ENCODE data around the gene BCL2. TPM values are rescaled to one million over a fixed set of nuclear protein-coding genes. Genes with fewer than 3 reads are reported as not detected.

The BCL2 gene
- polyA plus RNA-seq, 1 experiment = 0.35 TPM

DNA sequence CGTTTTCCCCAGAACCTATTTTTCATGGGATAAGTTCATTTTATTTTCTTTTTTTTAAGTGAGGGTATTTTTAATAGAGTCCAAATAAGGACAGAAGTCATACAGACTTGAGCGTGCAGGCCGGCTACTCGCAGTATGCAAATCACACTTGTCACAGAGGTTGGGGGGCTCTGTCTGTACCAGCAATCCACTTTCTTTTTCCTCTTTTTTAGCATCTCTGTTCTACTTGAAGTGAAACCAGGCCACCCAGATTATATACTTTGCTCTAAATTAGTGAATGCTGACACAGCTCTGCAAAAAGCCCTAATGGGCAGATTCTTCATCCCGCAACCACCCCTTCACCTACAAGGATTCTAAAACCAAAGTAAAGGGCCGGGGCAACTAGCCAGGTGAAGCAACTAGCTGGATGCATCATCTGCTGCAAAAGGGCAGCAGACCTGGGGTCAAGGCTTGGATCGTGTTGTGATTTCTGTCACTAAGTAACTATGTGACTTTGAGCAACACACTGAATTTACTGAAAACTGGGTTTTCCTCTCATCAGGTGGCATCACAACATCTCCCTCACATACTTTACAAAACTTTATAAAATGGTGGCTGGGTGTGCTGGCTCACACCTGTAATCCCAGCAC, 29.1 kb upstream of the BCL2 start:
- H3K9me3 ChIP-seq (ENCODE audit: control insufficient read depth, insufficient read depth, low read length) = no peaks in the 10 kb centered on the region
- no peaks in the 10 kb centered on the region for H3K27me3 ChIP-seq (ENCODE audit: control insufficient read depth, insufficient read depth, low read length)
- H3K27ac ChIP-seq (ENCODE audit: low read depth, low read length) = no peak overlapping the region
- no peak for DNase-seq (ENCODE audit: low read depth, low spot score)
- TF ChIP-seq, protein P1, sequence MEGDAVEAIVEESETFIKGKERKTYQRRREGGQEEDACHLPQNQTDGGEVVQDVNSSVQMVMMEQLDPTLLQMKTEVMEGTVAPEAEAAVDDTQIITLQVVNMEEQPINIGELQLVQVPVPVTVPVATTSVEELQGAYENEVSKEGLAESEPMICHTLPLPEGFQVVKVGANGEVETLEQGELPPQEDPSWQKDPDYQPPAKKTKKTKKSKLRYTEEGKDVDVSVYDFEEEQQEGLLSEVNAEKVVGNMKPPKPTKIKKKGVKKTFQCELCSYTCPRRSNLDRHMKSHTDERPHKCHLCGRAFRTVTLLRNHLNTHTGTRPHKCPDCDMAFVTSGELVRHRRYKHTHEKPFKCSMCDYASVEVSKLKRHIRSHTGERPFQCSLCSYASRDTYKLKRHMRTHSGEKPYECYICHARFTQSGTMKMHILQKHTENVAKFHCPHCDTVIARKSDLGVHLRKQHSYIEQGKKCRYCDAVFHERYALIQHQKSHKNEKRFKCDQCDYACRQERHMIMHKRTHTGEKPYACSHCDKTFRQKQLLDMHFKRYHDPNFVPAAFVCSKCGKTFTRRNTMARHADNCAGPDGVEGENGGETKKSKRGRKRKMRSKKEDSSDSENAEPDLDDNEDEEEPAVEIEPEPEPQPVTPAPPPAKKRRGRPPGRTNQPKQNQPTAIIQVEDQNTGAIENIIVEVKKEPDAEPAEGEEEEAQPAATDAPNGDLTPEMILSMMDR (IDR thresholded peaks at IDR 0.05; ENCODE audit: low read depth, low read length) = no peak
- no peak overlapping the region for H3K4me3 ChIP-seq (ENCODE audit: low read depth, low read length)
- ChIA-PET POLR2A (no interaction called here), CTCF (no interaction called here)

DNA sequence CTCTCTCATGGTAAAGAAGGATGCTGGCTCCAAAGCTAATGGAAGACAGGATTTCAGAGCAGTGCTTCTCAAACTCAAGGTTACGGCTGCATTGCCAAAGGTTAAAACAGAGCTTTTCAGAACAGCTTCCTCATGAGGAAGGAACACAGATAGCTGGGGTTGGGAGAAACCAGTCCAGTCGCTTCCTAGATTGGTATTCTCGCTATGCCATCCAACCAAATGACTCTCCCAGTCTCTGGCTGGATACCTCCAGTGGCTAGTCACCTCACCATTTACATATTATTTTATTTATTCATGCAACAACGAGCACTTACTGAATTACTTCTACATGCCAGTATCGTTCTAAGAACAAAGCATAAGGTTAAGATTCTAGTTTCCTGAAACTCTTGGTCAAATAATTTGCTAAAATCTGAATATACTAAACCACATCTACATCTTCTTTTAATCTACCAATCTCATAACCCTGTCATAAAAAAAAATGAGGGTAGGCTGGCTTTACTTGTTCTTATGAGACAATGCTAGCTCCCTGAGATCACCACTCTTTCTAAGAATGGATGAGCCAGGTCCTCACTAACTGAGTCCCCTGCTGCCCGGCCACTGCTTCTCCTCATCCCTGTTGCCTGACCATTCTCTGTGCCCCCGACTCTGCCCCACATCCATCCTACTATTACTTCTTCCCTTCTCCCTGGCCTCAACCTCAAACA, 27.1 kb upstream of the BCL2 start:
- TF ChIP-seq, protein P1 (IDR thresholded peaks at IDR 0.05; ENCODE audit: low read depth, low read length) = no peak
- ChIA-PET CTCF (no interaction called here), POLR2A (no interaction called here)
- Histone ChIP-seq H3K27ac (ENCODE audit: low read depth, low read length) (no peak overlapping the region), H3K4me3 (ENCODE audit: low read depth, low read length) (no peak overlapping the region), H3K9me3 (ENCODE audit: control insufficient read depth, insufficient read depth, low read length) (no peaks in the 10 kb centered on the region), H3K27me3 (ENCODE audit: control insufficient read depth, insufficient read depth, low read length) (no peaks in the 10 kb centered on the region)
- no peak for DNase-seq (ENCODE audit: low read depth, low spot score)

DNA sequence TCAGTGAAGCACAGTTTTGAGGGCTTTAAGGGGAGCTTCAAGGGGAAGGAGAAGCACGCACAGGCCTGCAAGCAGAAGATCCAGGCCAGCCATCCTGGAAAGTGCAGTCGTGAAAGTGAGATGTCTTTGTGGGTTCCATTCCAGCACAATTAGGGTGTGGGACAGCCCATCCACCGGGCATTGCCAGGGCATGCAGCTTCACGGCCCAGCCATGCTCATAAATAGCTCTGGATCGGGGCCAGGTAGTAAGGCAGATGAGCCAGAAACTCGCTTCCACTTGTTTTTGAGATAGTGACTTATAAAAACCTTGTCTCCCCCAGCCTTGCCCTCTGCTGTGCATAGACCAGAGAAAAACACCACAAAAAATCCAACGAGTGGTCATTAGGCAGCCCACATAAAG, 26.5 kb upstream of the BCL2 start:
- ChIA-PET CTCF (no interaction called here), POLR2A (interaction anchor here (0.6 kb wide), 1 partner anchor 12 kb away, joined by 4 read pairs; no protein-coding TSS in a partner anchor)
- no peaks in the 10 kb centered on the region for H3K27me3 ChIP-seq (ENCODE audit: control insufficient read depth, insufficient read depth, low read length)
- no peaks in the 10 kb centered on the region for H3K9me3 ChIP-seq (ENCODE audit: control insufficient read depth, insufficient read depth, low read length)
- no peak overlapping the region for H3K4me3 ChIP-seq (ENCODE audit: low read depth, low read length)
- TF ChIP-seq, protein P1 (IDR thresholded peaks at IDR 0.05; ENCODE audit: low read depth, low read length) = no peak
- no peak for DNase-seq (ENCODE audit: low read depth, low spot score)
- no peak overlapping the region for H3K27ac ChIP-seq (ENCODE audit: low read depth, low read length)

DNA sequence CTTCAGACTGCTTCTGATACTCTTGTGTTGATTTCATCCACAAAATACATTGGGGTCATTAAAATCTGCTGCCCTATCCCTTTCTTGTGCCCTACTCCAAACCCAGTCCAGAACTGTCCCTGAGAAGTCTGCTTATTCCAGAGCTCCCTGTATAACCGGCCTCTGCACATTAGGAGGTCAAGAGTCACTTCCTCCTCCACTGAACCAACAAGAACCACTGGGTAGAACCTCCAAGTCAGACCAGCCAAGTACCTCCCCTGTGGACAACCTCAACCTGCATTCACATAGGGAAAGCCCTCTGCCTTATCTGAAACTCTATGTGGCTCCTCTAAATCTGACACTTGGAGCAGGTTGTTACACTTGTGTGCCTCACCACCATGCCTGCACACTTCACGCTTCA, 25.3 kb upstream of the BCL2 start:
- Histone ChIP-seq H3K4me3 (ENCODE audit: low read depth, low read length) (no peak overlapping the region), H3K27me3 (ENCODE audit: control insufficient read depth, insufficient read depth, low read length) (no peaks in the 10 kb centered on the region), H3K9me3 (ENCODE audit: control insufficient read depth, insufficient read depth, low read length) (no peaks in the 10 kb centered on the region), H3K27ac (ENCODE audit: low read depth, low read length) (no peak overlapping the region)
- ChIA-PET POLR2A (no interaction called here), CTCF (interaction anchor here (1.0 kb wide), 1 partner anchor 94 kb away, joined by 5 read pairs; no protein-coding TSS in a partner anchor)
- DNase-seq (ENCODE audit: low read depth, low spot score) = no peak
- TF ChIP-seq, protein P1 (IDR thresholded peaks at IDR 0.05; ENCODE audit: low read depth, low read length) = no peak

DNA sequence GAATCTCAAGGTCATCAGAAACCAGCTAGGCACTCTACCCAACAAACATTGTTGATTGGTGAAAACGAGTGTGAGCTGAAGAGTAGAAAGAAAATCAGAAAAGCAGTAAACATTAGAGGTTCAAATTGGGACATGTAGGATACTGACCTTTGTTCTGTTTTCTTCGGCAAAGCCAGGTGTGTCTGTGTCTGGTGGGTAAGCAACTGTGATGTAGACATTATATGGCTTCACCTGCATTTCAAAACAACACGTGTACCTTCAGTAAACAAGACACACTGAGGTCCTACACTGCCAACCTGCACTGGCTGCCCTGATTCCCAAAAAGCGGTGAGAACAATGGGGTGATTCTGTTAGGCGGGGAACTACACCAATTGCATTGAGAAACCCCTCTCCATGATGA, 24.7 kb upstream of the BCL2 start:
- TF ChIP-seq, protein P1 (IDR thresholded peaks at IDR 0.05; ENCODE audit: low read depth, low read length) = no peak
- ChIA-PET POLR2A (no interaction called here), CTCF (interaction anchor here (1.0 kb wide), 1 partner anchor 95 kb away, joined by 5 read pairs; no protein-coding TSS in a partner anchor)
- Histone ChIP-seq H3K27ac (ENCODE audit: low read depth, low read length) (no peak overlapping the region), H3K27me3 (ENCODE audit: control insufficient read depth, insufficient read depth, low read length) (no peaks in the 10 kb centered on the region), H3K9me3 (ENCODE audit: control insufficient read depth, insufficient read depth, low read length) (no peaks in the 10 kb centered on the region), H3K4me3 (ENCODE audit: low read depth, low read length) (no peak overlapping the region)
- no peak for DNase-seq (ENCODE audit: low read depth, low spot score)

Measured in AG04450 (cell line).